Stimulated activated CD8-positive, alpha-beta memory T cell treated with anti-CD3 and anti-CD28 coated beads, Interleukin-7, amount 100 ng/mL, for 48 hours (primary cell): Measurements from ENCODE around the gene ANG.
"Not testable (repeated sequence)": the region's sequence is repeated elsewhere in the genome, so short reads cannot be mapped to it uniquely, and the experiment has no call there.

Experiments
- DNase-seq, 2 donors: peaks; one replicate each; pipeline ENCODE4 v3.0.0-alpha.2; 2020; ENCODE audit warnings: low read depth in 1 of 2; ENCODE audit errors: extremely low read depth in 1 of 2

The ANG gene

DNA sequence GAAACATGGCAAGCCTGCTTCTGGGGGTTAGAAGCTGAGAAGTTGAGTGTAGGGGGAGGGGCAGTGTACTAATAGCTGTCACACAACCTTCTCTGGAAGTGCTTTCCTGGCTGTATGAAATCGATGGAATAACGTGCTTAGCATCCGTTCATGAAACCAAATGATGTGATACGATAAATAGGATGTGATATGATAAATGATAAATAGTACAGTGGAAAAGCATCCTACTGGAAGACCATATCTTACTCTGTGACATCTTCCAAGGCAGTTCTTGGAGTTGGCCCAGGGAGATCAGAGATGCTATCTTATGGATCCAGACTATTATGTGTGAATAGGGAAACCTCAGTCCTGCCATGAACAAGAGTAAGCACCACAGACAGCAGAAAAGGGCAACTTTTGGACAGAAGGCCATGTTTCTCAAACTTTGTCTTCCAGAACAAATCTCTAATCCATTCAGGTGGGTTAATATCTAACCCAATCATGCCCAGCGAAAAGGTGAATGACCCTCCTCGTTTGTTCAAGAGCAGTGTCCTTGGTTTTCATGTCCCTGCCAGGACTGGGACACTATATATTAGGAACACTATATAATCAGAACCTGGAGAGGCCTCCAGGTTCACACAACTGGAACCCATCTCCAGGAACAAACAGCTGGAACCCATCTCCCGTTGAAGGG is at the start of gene ANG:
Gene ANG, plus strand, starts transcription at position 598 of the 673 bp plus-strand sequence. CDS start 4,801 bp downstream, outside the sequence.
- DNase-seq = no peak

DNA sequence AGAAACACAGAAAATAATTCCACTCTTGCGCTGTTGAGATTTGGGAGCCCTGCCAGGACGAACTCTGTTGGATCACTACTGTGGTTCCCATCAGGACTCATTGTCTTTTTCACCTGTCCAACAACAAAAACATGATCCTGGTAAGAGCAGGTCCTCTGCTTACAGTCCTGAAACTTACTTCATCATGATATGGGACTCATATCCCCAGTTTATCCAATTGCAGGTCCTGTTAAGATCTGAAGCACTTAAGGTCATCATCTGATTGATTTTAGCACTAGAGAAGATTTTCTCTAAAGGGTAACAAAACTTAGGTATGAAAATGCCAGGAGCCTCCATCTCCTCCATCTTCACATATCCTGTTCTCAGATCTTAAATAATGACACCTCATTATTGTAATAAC is 47.0 kb upstream of the ANG start, which contains the start of gene OR6S1:
Gene OR6S1, minus strand, starts transcription at position 101 of the 400 bp plus-strand sequence. Its CDS starts 0 bp downstream, at position 101.
- DNase-seq = no peak

DNA sequence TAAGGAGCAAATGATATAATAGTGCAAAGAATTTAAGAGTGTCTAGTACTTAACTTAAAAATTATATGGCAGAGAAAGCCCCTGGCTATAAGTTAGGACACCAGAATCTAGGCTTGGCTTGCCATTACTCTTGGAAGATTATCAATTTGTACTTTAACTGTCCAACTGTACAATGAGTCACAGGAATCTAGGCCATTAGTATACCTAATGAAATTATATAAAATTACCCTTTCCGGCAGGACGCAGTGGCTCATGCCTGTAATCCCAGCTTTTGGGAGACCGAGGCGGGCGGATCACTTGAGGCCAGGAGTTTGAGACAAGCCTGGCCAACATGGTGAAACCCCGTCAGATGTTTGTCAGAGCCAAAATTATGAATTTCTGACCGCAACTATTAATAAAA is 46.4 kb upstream of the ANG start:
- no peak for DNase-seq

DNA sequence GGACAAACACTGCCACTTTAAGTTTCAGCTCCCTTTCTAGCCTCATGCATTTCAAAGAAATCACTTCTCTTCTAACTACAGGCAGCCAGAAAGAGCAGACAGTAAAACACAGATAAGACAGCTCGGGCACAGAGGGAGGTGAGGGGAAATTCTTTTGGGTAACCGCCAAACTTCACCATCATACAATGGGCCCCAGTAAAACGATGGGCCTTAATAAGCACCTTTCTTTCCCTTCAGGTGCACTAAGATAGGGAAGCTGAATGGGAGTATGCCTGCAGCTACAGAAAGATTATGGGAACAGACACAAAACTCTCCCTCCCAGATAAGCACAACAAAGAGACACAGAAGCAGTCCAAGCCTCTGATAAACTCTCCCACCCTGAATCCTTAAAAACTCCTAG is 45.8 kb upstream of the ANG start:
- not testable (repeated sequence) for DNase-seq

DNA sequence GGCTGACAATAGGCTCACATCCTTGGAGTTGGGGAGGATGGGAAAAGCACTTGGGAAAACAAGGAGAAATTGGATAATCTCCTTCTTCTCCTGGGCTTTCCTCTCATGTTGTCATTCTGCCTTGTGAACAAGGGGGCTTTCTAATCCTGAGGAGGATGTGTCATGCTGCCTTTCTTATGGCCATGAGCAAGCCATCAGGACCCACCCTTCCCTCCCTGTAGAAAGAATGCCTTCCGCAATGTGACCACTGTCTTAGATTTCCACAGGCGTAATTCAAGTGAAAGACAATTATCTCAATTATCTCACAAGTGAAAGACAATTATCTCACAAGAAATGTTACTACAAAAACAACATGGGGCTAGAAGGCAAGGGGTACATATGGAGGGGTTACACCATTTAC is 44.0 kb upstream of the ANG start:
- DNase-seq = no peak

DNA sequence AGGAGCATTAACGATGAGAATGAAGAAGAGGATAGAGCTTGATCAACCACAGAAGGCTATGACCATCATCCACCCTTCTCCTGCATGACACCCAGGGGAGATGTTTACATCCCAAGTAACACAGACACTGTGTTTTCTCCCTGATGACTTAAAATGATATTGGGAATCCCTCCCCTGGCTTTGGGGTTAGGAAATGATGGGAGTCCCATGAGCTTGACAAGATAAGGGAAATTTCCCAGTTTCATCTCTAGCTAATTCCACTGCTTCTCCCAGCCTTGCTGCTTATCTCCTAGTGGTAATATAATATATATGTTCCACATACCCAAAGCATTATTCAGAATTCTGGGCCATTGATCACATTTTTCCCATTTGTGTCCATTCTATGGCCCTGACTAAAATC is 43.1 kb upstream of the ANG start:
- DNase-seq = no peak

DNA sequence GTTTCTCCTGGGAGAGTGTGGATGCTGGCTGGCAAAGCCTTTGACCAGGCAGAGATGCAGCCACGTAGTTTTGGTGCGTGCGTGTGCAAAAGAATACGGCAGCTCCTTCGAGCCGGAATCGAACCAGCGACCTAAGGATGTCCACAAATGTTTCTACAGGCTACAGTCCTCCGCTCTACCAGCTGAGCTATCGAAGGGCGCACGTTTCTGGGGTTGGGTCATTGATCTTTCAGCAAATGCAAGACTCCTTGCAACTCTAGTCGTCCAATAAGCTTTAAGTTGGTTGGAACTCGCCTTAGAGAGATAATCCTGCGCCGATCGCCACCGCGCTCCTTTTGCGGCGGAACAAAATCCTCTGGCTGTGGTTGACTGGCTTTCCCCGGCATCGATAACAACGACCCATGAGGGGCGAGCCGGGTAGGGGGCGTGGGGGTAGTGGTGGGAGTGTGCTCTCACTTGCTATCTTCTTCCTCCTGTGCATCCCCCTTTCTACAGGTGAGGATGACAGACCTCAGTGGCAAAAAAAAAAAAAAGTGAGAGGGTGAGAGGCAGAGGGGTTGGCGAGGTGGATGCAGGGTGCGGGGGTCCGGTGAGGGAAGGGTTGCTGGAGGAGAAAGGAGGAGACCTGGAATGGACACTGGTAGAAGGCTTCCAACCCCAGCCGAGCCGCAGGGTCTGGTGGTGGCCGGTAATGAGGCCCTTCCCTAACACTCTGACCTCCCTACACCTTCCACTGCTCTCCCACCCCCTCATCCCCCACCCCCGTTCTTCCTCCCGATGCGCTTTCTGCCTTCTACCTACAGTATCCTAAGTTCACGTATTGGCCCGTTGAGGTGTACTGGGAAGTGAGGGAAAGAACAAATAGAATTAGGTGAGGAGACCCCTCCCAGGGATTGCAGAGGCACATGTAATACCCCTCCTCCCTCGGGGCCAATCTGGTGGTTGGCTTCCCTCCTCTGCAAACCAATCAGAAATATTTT is 35.3 kb upstream of the ANG start:
- DNase-seq = no peak

DNA sequence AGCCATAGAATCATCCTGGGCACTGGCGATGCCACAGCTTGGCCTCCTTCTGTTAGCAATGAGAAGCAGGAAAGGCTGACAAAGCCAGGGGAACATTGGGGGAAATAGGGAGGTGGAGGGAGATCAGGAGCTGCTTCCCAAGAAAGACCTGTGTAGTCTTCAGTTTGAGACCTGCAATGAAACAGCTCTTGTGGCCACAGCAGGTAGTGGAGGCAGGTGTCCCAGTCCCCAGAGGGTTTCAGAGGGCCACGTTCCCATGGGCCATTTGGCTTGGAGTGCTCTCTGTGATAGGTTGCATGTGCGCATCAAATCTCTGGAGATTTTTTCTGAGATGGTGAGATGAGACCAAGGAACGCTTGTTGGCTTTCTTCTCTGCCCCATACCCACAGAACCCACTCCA is 32.7 kb upstream of the ANG start:
- no peak for DNase-seq

DNA sequence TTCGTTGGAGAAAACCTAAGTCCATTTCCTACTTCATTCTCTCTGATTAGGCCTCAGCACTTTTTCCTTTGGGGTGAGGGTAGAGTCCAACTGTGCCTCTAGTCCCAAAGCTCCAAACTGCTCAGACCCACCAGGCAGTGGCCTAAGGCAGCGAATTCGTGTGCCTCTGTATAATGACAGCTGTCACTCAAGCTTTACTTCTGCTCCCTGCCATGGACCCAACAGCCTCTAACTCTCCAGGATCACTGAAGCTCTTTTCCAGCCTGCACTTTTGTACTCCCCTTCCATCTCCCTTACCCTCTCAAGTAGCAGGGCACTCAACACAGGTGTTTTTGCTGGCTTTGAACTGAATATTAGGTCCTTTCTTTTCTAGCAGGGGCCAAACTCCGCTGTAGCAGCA is 32.3 kb upstream of the ANG start:
- DNase-seq = no peak

DNA sequence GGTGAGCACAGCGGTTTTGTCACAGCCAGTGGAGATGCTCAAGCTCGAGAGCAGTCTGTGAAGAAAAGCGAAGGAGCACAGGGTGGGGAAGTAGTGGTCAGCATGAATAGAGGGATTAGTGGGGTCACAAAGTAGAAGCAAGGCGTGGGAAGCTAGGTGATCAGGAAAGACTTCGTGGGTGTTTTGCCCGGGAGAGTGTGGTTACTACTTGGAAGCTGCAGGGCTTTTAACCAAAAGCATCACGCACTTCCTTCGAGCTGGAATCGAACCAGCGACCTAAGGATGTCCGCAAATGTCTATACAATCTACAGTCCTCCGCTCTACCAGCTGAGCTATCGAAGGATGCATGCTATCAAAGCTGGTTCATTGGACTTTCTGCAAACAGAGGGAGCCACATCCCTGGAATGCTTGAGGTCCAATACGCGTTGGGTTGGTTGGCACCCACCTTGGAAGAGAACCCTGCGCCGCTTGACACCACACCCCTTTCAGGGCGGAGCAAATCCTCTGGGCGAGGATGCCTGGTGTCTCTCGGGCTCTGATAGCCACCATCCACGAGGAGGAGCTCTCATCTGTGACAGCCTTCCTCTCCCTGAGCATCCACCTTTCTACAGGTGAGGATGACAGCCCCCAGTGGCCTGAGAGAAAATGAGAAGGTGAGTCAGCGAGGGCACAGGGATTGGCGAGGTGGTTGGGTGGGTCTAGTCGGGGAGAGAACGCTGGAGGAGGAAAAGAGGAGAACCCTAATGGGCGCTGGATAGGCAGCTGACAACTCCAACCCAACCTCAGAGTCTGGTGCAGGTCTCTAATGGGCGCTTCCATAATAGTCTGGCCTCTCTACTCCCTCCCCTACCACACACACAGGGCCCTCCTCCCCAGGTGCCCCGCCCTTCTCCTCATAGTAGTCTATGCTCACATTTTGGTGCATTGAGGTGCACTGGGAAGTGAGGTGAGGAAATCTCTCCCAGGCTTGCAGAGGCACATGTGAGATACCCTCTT is 31.1 kb upstream of the ANG start:
- DNase-seq = no peak

DNA sequence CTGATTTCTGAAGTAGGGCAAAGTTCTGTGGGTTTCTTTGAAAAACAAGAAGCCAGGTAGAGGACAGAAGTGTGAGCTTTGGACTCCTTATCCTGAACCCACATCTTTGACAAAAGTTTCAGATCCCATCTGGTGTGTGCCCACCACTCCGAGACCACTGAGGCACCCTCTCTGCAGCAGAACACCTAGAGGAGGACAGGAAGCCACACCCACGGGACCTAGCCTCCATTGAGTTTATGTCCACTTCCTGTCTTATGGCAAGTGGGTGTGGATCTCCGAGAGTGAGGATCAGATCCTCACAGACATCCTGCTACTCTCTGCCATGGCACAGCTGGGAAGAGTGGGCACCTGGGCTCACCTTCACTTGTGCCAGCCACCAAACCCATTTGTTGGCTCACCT is 30.3 kb upstream of the ANG start:
- no peak for DNase-seq

DNA sequence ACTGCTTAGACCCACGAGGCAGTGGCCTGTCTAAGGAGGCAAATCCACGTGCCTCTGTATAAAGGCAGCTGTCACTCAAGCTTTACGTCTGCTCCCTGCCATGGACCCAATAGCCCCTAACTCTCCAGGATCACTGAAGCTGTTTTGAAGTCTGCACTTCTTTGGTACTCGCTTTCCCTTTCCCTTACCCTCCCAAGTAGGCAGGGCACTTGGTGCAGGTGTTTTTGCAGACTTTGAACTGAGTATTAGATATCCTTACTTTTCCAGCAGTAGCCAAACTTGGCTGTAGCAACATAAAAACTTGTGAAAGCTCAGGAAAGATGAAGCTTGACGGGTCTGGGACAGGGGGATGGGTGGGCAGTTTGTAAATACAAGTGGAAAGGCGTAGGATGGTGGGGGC is 29.2 kb upstream of the ANG start:
- DNase-seq = no peak

DNA sequence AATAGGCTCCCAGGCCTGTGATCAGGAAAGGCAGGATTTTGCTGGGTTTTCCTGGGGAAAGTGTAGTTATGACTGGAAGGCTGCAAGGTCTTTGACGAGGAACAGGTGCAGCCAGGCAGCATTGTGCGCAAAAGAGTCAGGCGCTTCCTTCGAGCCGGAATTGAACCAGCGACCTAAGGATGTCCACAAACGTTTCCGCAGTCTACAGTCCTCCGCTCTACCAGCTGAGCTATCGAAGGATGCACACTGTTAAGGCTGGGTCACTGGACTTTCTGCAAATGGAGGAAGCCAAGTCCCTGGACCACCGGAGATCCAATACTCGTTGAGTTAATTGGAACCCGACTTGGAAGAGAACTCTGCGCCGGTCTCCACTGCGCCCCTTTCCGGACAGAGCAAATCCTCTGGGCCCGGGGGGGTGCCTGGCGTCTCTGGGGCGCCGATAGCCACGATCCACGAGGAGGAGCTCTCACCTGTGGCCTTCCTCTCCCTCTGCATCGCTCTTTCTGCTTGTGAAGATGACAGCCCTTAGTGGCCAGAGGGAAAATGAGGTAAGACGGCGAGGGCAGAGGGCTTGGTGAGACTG is 28.7 kb upstream of the ANG start:
- DNase-seq = no peak

DNA sequence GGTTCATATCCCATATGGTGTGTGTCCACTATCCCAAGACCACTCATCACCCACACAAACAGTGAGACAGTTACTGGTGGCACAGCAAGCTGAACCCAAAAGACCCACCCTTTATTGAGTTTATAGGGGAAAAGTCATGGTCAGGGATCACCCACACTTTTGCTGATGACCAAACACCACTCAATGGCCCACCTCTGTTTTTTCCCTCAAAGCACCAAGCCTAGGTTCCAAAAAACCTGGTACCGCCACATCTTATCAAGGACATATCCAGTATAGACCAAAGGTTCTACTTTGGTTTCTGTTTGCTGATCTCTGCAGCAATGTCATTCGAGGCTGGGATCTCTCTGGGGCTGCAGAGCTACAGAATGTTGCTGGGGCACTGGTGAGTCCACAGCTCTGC is 27.4 kb upstream of the ANG start:
- no peak for DNase-seq

DNA sequence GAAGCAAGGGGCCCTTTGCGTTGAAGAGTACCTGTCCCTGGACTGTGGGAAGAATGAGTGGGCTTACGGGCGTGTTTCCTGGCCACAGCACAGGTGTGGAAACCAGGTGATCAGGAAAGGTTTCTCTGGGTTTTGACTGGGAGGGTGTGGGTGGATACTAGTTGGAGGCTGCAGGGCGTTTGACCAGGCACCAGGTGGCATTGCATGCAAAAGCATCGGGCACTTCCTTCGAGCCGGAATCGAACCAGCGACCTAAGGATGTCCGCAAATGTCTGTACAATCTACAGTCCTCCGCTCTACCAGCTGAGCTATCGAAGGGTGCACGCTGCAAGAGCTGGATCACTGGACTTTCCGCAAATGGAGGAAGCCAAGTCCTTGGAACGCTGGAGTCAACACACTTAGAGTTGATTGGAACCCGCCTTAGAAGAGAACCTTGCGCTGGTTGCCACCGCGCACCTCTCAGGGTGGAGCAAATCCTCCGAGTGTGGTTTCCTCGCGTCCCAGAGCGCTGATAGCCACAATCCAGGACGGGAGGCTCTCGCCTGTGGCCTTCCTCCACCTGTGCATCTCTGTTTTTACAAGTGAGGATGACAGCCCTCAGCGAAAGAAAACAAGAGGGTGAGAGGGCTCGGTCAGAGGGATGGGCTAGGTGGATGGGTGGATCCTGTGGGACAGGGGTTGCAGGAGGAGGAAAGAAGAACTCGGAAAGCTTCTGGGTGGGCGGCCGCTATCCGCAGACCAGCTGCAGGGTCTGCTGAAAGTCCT is 25.4 kb upstream of the ANG start:
- peak; percentile 71 to 74 for DNase-seq

DNA sequence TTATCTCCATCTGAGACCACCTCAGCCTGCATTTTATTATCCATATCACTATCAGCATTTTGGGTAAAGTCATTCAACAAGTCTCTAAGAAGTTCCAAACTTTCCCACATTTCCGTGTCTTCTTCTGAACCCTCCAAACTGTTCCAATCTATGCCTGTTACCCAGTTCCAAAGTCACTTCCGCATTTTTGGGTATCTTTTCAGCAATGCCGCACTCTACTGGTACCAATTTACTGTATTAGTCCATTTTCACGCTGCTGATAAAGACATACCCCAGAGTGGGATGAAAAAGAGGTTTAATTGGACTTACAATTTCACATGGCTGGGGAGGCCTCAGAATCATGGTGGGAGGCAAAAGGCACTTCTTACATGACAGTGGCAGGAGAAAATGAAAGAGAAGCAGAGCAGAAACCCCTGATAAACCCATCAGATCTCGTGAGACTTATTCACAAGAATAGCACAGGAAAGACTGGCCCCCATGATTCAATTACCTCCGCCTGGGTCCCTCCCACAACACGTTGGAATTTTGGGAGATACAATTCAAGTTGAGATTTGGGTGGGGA is 22.1 kb upstream of the ANG start:
- DNase-seq = not testable (repeated sequence)

DNA sequence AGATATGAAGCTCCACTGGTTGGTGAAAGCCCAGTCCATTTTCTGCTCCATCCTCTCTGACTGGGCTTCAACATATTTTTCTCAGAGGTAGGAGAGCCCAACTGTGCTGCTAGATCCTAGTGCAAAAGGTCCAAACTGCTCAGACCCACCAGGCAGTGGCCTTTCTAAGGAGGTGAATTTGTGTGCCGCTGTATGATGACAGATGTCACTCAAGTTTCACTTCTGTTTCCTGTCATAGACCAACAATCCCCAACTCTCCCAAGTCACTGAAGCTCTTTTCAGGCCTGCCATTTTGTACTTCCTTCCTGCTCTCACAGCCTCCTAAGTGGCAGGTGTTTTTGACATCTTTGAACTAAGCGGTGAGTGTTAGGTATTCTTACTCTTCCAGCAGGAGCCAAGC is 20.6 kb upstream of the ANG start:
- DNase-seq = no peak

DNA sequence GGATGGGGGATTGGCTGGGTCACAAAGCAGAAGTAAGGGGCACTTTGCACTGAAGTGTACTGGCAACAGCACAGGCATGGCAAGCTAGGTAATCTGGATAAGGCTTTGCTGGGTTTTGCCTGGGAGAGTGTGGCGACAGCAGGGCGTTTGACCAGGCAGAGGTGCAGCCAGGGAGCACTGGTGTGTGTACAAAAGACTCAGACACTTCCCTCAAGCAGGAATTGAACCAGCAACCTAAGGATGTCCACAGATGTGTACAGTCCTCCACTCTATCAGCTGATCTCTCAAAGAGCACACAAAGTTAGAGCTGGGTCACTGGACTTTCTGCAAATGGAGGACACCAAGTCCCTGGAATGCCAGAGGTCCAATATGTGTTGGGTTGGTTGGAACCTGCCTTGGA is 19.6 kb upstream of the ANG start:
- DNase-seq = no peak

DNA sequence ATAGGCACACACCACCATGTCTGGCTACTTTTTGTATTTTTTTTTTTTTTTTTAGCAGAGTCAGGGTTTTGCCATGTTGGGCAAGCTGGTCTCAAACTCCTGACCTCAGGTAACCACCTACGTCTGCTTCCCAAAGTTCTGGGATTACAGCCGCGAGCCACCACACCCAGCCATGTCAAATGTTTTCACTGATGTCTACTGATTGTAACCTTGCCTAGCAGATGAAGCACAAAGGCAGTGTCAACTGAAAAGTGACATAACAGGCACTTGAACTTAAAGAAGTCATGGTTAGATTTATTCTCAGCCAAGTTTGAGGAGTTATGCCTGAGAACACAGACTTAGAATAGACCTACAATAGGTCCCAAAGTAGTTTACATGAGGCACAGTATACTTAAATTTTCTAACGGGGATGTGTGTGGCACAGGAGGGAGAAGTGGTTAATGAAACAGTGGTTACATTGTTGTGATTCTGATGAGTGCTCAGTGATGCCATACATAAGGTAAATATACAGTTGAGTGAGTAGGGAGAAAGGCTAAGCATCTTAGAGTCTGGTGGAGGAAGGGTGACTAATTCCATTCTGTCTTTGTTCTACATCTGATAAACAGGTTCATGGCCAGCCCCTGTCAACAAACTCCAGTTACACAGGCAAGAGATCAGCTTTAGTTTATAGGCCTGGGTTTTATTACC is 16.8 kb upstream of the ANG start:
- DNase-seq = no peak
